Prostate gland (tissue), 2 donors: Measurements from ENCODE around the gene PCIF1. TPM values are rescaled to one million over a fixed set of nuclear protein-coding genes. Genes with fewer than 3 reads are reported as not detected.
A peak's percentile ranks its signal among the peaks of the same experiment; 100 is the strongest.

Experiments used
- DNase-seq: peaks from one replicate; pipeline ENCODE4 v3.0.0-alpha.2; 2019; ENCODE audit warnings: low spot score
- H3K27ac ChIP-seq, 2 donors: fragments of 200-600 bp; sonication (generic); 2 replicates each; pipeline ENCODE4 v1.5.1; 2017 to 2019
- H3K27me3 ChIP-seq: fragments of 200-600 bp; sonication (generic); replicated peaks from 2 replicates; pipeline ENCODE4 v1.5.1; 2019; ENCODE audit not compliant: insufficient read depth
- H3K36me3 ChIP-seq, 2 donors: fragments of 200-600 bp; sonication (generic); 1 replicate in 1 of 2; 2 replicates in 1 of 2; pipeline versions ENCODE4 v1.5.1 to v1.8.1; 2017 to 2019
- H3K4me1 ChIP-seq: fragments of 200-600 bp; sonication (generic); replicated peaks from 2 replicates; pipeline ENCODE4 v1.5.1; 2019
- H3K4me3 ChIP-seq, 2 donors: fragments of 200-600 bp; sonication (generic); 2 replicates each; pipeline ENCODE4 v1.5.1; 2017 to 2019
- H3K9me3 ChIP-seq: fragments of 200-600 bp; sonication (generic); 2 replicates; pipeline ENCODE4 v1.5.1; 2017
- POLR2A ChIP-seq: fragments of 450-650 bp; IDR thresholded peaks from one replicate; pipeline ENCODE4 v1.6.1; 2016; ENCODE audit warnings: antibody characterized with exemption, mild to moderate bottlenecking
- POLR2AphosphoS5 ChIP-seq: sonication (generic); formaldehyde crosslinking; IDR thresholded peaks from one replicate; pipeline ENCODE4 v1.6.1; 2017; ENCODE audit warnings: antibody characterized with exemption
- WGBS: methylation state at CpG from one replicate; pipeline ENCODE4 v1.1.5; 2018; 5-methylcytosine and 5-hydroxymethylcytosine counted together
- intact Hi-C: fragments of 100-400 bp; cut with DNase I; formaldehyde crosslinking; loops from one replicate; pipeline ENCODE4 v1.14.2; 2022
- total RNA-seq, 2 donors: library from RNA; depleted of rRNA; stranded (reverse); fragments of >200 nt; gene quantifications; one replicate each; pipeline ENCODE4 v1.1.0, GENCODE V29; 2016
- TF ChIP-seq, protein P1 (sequence below), 4 experiments: fragments of 200-600 bp in 2 of 4; fragments of 450-650 bp in 2 of 4; sonication (generic) in 2 of 4; IDR thresholded peaks; 1 replicate in 3 of 4; 2 replicates in 1 of 4; pipeline ENCODE4 v1.5.1; 2016 to 2019; ENCODE audit warnings: antibody characterized with exemption in 4 of 4, mild to moderate bottlenecking in 2 of 4, moderate library complexity in 2 of 4

PCIF1 gene
- total RNA-seq, 2 donors from 2014 or later, result 39.8 to 54.9 TPM

DNA sequence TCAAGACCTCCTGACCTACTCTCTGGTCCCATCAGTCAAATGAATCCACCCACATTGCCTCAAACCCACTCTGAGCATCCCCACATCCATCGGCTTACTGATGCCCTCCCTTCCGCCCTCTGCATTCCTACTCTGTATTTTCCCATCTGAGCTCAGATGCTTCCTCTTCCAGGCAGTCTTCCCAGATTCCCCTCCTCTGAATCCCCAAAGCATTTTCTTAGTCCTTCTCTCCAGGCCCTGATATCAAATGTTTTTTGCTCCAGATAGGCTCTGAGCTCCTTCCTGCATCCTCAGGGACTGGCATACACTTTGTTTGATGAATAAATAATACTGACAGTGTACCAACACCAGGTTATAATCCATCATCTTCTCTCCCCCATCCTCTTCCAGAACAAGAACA is 26.4 kb upstream of the PCIF1 start:
- no peak overlapping the region for H3K27ac ChIP-seq
- H3K4me3 ChIP-seq, result no peak overlapping the region
- intact Hi-C loops, result no loop called here
- WGBS, result 90% methylated on average over 2 of the region's 2 CpGs
- DNase-seq, result no peak
- no peaks in the 10 kb centered on the region for H3K4me1 ChIP-seq
- no peak for TF ChIP-seq POLR2A
- TF ChIP-seq, protein P1, sequence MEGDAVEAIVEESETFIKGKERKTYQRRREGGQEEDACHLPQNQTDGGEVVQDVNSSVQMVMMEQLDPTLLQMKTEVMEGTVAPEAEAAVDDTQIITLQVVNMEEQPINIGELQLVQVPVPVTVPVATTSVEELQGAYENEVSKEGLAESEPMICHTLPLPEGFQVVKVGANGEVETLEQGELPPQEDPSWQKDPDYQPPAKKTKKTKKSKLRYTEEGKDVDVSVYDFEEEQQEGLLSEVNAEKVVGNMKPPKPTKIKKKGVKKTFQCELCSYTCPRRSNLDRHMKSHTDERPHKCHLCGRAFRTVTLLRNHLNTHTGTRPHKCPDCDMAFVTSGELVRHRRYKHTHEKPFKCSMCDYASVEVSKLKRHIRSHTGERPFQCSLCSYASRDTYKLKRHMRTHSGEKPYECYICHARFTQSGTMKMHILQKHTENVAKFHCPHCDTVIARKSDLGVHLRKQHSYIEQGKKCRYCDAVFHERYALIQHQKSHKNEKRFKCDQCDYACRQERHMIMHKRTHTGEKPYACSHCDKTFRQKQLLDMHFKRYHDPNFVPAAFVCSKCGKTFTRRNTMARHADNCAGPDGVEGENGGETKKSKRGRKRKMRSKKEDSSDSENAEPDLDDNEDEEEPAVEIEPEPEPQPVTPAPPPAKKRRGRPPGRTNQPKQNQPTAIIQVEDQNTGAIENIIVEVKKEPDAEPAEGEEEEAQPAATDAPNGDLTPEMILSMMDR (IDR thresholded peaks at IDR 0.05), result no peak
- H3K36me3 ChIP-seq, result no peaks in the 10 kb centered on the region
- H3K27me3 ChIP-seq, result no peaks in the 10 kb centered on the region
- H3K9me3 ChIP-seq, result no peaks in the 10 kb centered on the region

DNA sequence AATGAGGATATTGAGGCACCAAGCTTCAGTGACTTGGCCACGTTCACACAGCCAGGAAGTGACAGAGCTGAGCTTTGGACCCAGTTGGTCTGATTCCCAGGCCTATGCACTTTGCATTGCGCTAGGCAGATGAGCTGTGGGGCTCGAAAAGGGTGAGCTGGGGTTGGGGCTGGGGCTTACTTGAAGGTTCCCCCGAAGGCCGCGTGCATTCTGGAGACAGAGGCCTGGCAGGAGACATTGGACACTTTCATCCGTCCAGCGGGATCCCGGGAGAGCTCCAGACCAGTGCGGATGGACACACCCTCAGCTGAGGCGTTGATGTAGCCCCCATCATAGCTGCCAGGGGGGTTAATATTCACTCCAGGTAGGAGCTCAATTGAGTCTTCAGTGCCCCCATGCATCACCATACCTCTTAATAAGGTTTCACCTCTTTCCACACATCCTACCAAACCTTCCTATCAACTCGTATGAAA is 25.1 kb upstream of the PCIF1 start:
- no peak for DNase-seq
- Histone ChIP-seq H3K4me1 (no peaks in the 10 kb centered on the region), H3K27me3 (no peaks in the 10 kb centered on the region), H3K9me3 (no peaks in the 10 kb centered on the region), H3K36me3 (no peaks in the 10 kb centered on the region), H3K27ac (no peak overlapping the region), H3K4me3 (no peak overlapping the region)
- TF ChIP-seq POLR2A, result no peak
- TF ChIP-seq, protein P1 (IDR thresholded peaks at IDR 0.05), result no peak
- TF ChIP-seq POLR2AphosphoS5, result no peak
- 91% methylated on average over 12 of the region's 12 CpGs for WGBS
- intact Hi-C loops, result no loop called here

DNA sequence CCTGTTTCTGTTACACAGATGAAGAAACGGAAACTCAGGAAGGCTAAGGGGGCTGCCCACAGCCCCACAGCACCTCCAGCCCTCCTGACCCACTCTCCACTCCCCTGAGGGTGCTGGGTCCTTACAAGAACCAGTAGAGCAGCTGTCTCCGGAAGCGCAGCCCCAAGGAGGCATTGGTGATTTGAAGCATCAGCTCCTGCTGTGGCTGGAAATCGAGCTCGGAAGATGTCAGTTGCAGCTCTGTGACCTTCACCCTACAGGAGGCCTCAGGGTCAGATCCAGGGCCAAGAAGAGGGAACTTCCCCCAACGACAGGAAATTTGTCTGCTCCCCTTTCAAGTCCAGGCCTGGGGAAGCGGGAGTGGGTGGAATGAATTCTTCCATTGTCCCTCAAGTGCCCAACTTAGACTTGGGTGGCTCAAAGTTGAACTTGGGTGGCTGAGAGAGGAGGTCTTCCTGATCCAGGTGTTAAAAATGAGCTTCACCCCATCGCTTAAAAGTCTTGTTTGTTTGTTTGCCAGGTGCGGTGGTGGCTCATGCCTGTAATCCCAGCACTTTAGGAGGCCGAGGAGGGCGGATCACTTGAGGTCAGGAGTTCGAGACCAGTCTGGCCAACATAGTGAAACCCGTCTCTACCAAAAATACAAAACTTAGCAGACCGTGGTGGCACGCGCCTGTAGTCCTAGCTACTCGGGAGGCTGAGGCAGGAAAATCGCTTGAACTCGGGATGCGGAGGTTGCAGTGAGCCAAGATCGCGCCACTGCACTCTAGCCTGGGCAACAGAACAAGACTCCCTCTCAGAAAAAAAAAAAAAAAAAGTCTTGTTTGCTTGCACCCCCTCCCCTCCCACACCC is 24.4 kb upstream of the PCIF1 start:
- Histone ChIP-seq H3K4me3 (no peak overlapping the region), H3K27me3 (no peaks in the 10 kb centered on the region), H3K27ac (no peak overlapping the region), H3K36me3 (no peaks in the 10 kb centered on the region), H3K9me3 (no peaks in the 10 kb centered on the region), H3K4me1 (no peaks in the 10 kb centered on the region)
- TF ChIP-seq, protein P1 (IDR thresholded peaks at IDR 0.05), result no peak
- TF ChIP-seq POLR2A, result no peak
- TF ChIP-seq POLR2AphosphoS5, result no peak
- no peak for DNase-seq
- intact Hi-C loops, result loop anchor here (2.0 kb wide), 1 partner anchor 63 kb away; the partner anchor contains the start of gene ZNF335
- 89% methylated on average over 22 of the region's 22 CpGs for WGBS

DNA sequence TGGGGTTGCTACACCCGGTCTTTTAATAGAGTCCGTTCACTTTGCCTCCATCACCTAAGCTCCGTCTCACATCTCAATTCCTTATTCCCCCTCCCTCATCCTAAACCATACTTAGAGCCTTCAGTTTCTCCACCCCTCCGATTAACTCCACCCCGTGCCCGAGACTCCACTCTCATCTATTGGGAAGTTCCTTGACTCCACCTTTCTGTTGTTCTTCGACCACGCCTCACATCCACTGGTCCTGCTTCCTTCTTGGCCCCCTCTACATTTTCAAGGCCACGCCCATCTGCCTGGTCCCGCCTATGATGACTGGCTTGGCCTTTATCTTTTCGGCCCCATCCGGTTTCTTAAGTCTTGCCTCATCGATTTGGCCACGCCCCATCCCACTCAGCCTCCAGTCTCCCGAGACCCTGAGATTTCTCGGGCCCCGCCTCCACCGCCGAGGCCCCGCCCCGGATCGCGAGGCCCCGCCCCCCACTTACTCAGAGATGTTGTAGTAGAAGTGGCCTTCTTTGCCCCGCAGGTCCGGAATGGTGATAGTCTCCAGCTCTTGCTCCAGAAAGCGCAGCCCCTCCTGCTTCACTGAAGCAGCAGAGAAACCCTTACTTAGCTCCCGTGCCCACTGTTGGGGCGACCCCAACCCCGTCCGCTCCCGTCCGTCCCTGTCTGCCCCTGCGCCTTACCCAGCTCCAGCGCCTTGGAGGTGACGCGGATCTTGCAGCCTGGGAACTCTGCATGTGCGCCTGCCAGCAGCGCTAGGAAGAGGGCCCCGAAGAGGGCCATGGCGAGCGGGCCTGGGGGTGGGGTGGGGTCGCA is 23.6 kb upstream of the PCIF1 start:
- TF ChIP-seq POLR2AphosphoS5 (peak; percentile 78), POLR2A (peak; percentile 68)
- TF ChIP-seq, protein P1 (IDR thresholded peaks at IDR 0.05), result no peak
- no peaks in the 10 kb centered on the region for H3K9me3 ChIP-seq
- no peaks in the 10 kb centered on the region for H3K36me3 ChIP-seq
- H3K4me1 ChIP-seq, result no peaks in the 10 kb centered on the region
- WGBS, result 4% methylated on average over 43 of the region's 43 CpGs
- peak; percentile 92 for DNase-seq
- H3K27ac ChIP-seq, result peak overlapping the region; percentile 60 to 65
- intact Hi-C loops, result loop anchor here (2.0 kb wide), 1 partner anchor 62 kb away; the partner anchor contains the start of gene ZNF335
- no peaks in the 10 kb centered on the region for H3K27me3 ChIP-seq
- peak overlapping the region; percentile 29 to 32 for H3K4me3 ChIP-seq
